Endothelial cell of umbilical vein (primary cell): ENCODE data around the gene AJAP1.

Source experiments
- EZH2 ChIP-seq: IDR thresholded peaks from 2 replicates; pipeline ENCODE4 v1.6.1; 2012; ENCODE audit warnings: borderline replicate concordance, low read depth, mild to moderate bottlenecking, moderate library complexity, low read length, inconsistent platforms; ENCODE audit not compliant: severe bottlenecking
- JUN ChIP-seq: IDR thresholded peaks from 2 replicates; pipeline ENCODE4 v1.6.1; 2011; ENCODE audit warnings: borderline replicate concordance, low read depth; ENCODE audit not compliant: insufficient read length, insufficient read depth
- POLR2A ChIP-seq: IDR thresholded peaks from 2 replicates; pipeline ENCODE4 v1.6.1; 2012; ENCODE audit warnings: low read depth, mild to moderate bottlenecking, control low read depth, low read length
- TF ChIP-seq, protein P1 (sequence below), 2 donors: IDR thresholded peaks; 1 replicate in 1 of 2; 2 replicates in 1 of 2; pipeline ENCODE4 v1.5.1; 2011; ENCODE audit warnings: low read length in 2 of 2, mild to moderate bottlenecking in 2 of 2, moderate library complexity in 2 of 2, control low read depth in 1 of 2, inconsistent platforms in 1 of 2, low read depth in 1 of 2; ENCODE audit not compliant: insufficient read depth in 1 of 2; ENCODE audit errors: extremely low read depth in 1 of 2

DNA sequence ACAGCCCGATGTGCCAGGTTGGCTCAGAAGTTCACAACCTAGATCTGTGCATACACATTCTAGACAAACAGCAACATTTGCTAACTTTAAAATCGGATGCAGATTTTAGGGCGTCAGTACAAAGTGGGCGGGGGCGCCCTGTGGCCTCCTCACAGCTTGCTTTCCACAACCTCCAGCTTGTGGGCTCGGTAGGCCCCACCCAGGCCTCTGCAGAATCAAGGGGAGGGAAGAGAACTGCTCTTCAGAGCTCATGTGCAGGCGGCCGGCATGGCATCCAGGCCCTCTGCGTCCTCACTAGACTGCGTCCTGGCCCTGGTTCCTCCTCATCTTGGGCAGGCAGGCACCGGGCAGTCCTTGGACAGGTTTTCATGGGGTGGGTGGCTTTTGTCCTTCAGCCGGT, 59.3 kb downstream of the AJAP1 start:
- no peak for TF ChIP-seq JUN
- TF ChIP-seq, protein P1, sequence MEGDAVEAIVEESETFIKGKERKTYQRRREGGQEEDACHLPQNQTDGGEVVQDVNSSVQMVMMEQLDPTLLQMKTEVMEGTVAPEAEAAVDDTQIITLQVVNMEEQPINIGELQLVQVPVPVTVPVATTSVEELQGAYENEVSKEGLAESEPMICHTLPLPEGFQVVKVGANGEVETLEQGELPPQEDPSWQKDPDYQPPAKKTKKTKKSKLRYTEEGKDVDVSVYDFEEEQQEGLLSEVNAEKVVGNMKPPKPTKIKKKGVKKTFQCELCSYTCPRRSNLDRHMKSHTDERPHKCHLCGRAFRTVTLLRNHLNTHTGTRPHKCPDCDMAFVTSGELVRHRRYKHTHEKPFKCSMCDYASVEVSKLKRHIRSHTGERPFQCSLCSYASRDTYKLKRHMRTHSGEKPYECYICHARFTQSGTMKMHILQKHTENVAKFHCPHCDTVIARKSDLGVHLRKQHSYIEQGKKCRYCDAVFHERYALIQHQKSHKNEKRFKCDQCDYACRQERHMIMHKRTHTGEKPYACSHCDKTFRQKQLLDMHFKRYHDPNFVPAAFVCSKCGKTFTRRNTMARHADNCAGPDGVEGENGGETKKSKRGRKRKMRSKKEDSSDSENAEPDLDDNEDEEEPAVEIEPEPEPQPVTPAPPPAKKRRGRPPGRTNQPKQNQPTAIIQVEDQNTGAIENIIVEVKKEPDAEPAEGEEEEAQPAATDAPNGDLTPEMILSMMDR (IDR thresholded peaks at IDR 0.05; ENCODE audit: extremely low read depth in 1 of 2, insufficient read depth in 1 of 2, low read depth in 1 of 2, low read length in 2 of 2), result no peak
- no peak for TF ChIP-seq POLR2A
- TF ChIP-seq EZH2, result no peak
